Astrocyte (in vitro differentiated cells and primary cell): Measurements from ENCODE around the gene C14orf39. TPM values are rescaled to one million over a fixed set of nuclear protein-coding genes. Genes with fewer than 3 reads are reported as not detected.

Experiments
- DNase-seq: peaks from one replicate; pipeline ENCODE4 v3.0.0-alpha.2; 2010; ENCODE audit warnings: low read depth
- FAIRE-seq: peaks from 2 replicates; lab custom pipeline; 2011; peaks lifted over from hg19 to GRCh38; lab: Jason Lieb, UNC
- H2AFZ ChIP-seq: 2 replicates; pipeline ENCODE4 v1.6.0; 2012; ENCODE audit warnings: low read depth, low read length, inconsistent platforms
- H3K27ac ChIP-seq: 2 replicates; pipeline ENCODE4 v1.5.1; 2011; ENCODE audit warnings: low read depth, low read length, inconsistent platforms
- H3K27me3 ChIP-seq: 2 replicates; pipeline ENCODE4 v1.6.0; 2011; ENCODE audit warnings: low read length, inconsistent platforms; ENCODE audit not compliant: insufficient read depth
- H3K36me3 ChIP-seq: 2 replicates; pipeline ENCODE4 v1.5.1; 2011; ENCODE audit warnings: low read length, inconsistent platforms; ENCODE audit not compliant: insufficient read depth
- H3K4me1 ChIP-seq: 2 replicates; pipeline ENCODE4 v1.5.1; 2011; ENCODE audit warnings: low read length, inconsistent platforms; ENCODE audit not compliant: insufficient read depth
- H3K4me2 ChIP-seq: 2 replicates; pipeline ENCODE4 v1.6.0; 2012; ENCODE audit warnings: low read length, inconsistent platforms
- H3K4me3 ChIP-seq: 2 replicates; pipeline ENCODE4 v1.5.1; 2011; ENCODE audit warnings: low read depth, mild to moderate bottlenecking, low read length, inconsistent platforms; ENCODE audit not compliant: insufficient read depth
- H3K79me2 ChIP-seq: 2 replicates; pipeline ENCODE4 v1.6.0; 2012; ENCODE audit warnings: mild to moderate bottlenecking, low read length, inconsistent platforms; ENCODE audit not compliant: insufficient read depth
- H3K9ac ChIP-seq: 2 replicates; pipeline ENCODE4 v1.6.0; 2012; ENCODE audit warnings: mild to moderate bottlenecking, low read length, inconsistent platforms
- H3K9me3 ChIP-seq: 2 replicates; pipeline ENCODE4 v1.5.1; 2012; ENCODE audit warnings: low read depth, mild to moderate bottlenecking, low read length, inconsistent platforms; ENCODE audit not compliant: insufficient read depth
- H4K20me1 ChIP-seq: 2 replicates; pipeline ENCODE4 v1.6.0; 2012; ENCODE audit warnings: low read length, inconsistent platforms; ENCODE audit not compliant: insufficient read depth
- H3K27ac Mint-ChIP-seq: one replicate; pipeline ENCODE4 v1.8.0; 2021; ENCODE audit warnings: mild to moderate bottlenecking, mixed read lengths; ENCODE audit not compliant: unreplicated experiment
- H3K27me3 Mint-ChIP-seq: one replicate; pipeline ENCODE4 v1.8.0; 2021; ENCODE audit warnings: low read depth, mixed read lengths; ENCODE audit not compliant: unreplicated experiment
- H3K36me3 Mint-ChIP-seq: one replicate; pipeline ENCODE4 v1.8.0; 2021; ENCODE audit warnings: low read depth, mixed read lengths; ENCODE audit not compliant: unreplicated experiment
- H3K4me1 Mint-ChIP-seq: one replicate; pipeline ENCODE4 v1.8.0; 2021; ENCODE audit warnings: low read depth, mixed read lengths; ENCODE audit not compliant: unreplicated experiment
- H3K4me3 Mint-ChIP-seq: one replicate; pipeline ENCODE4 v1.8.0; 2021; ENCODE audit warnings: mild to moderate bottlenecking, moderate library complexity, mixed read lengths; ENCODE audit not compliant: unreplicated experiment
- H3K9me3 Mint-ChIP-seq: one replicate; pipeline ENCODE4 v1.8.0; 2021; ENCODE audit warnings: mild to moderate bottlenecking, mixed read lengths; ENCODE audit not compliant: unreplicated experiment
- CTCF ChIP-seq: IDR thresholded peaks from 2 replicates; pipeline ENCODE4 v1.5.1; 2011; ENCODE audit warnings: low read depth, mild to moderate bottlenecking, inconsistent platforms, low read length, moderate library complexity; ENCODE audit not compliant: insufficient read depth
- EZH2 ChIP-seq: IDR thresholded peaks from 2 replicates; pipeline ENCODE4 v1.6.1; 2012; ENCODE audit warnings: mild to moderate bottlenecking, low read length, inconsistent platforms; ENCODE audit not compliant: insufficient read depth
- total RNA-seq: library from RNA; stranded (reverse); gene quantifications from 2 replicates; pipeline ENCODE4 v1.2.1, GENCODE V29; 2021

The C14orf39 gene
- total RNA-seq, 1 donor from 2014 or later, result 2.1 TPM

GRCh38 chr14:60510951-60511599, 25.2 kb upstream of the C14orf39 start:
- no peak overlapping the region for H3K27ac ChIP-seq
- H3K4me1 Mint-ChIP-seq, result peaks cover 2% of the 10 kb centered on the region
- H3K36me3 ChIP-seq, result no peaks in the 10 kb centered on the region
- H3K4me3 ChIP-seq, result no peak overlapping the region
- H4K20me1 ChIP-seq, result no peaks in the 10 kb centered on the region
- no peak overlapping the region for H3K9ac ChIP-seq
- peaks cover 95% of the 10 kb centered on the region for H3K27me3 ChIP-seq
- no peak for DNase-seq
- peaks cover under 1% of the 10 kb centered on the region for H3K9me3 Mint-ChIP-seq
- H3K4me1 ChIP-seq, result no peaks in the 10 kb centered on the region
- TF ChIP-seq CTCF (no peak), EZH2 (peak; percentile 95)
- peaks cover 79% of the 10 kb centered on the region for H3K27me3 Mint-ChIP-seq
- H3K79me2 ChIP-seq, result no peaks in the 10 kb centered on the region
- no peaks in the 10 kb centered on the region for H3K36me3 Mint-ChIP-seq
- peaks cover 2% of the 10 kb centered on the region for H3K9me3 ChIP-seq
- no peak overlapping the region for H3K27ac Mint-ChIP-seq
- FAIRE-seq, result no peak
- H3K4me3 Mint-ChIP-seq, result no peak overlapping the region
- H2AFZ ChIP-seq, result no peak overlapping the region
- peak overlapping the region; percentile 29 for H3K4me2 ChIP-seq

GRCh38 chr14:60510254-60510950, 24.5 kb upstream of the C14orf39 start:
- no peaks in the 10 kb centered on the region for H3K4me1 ChIP-seq
- H3K27me3 Mint-ChIP-seq, result peaks cover 82% of the 10 kb centered on the region
- H3K4me3 Mint-ChIP-seq, result no peak overlapping the region
- H3K36me3 ChIP-seq, result no peaks in the 10 kb centered on the region
- peaks cover 2% of the 10 kb centered on the region for H3K4me1 Mint-ChIP-seq
- H3K36me3 Mint-ChIP-seq, result no peaks in the 10 kb centered on the region
- H3K27me3 ChIP-seq, result peaks cover 95% of the 10 kb centered on the region
- no peak overlapping the region for H3K27ac ChIP-seq
- no peak overlapping the region for H3K4me3 ChIP-seq
- H3K9me3 ChIP-seq, result no peaks in the 10 kb centered on the region
- TF ChIP-seq CTCF, result no peak
- TF ChIP-seq EZH2, result no peak
- DNase-seq (no peak), FAIRE-seq (no peak)
- no peak overlapping the region for H3K4me2 ChIP-seq
- H3K27ac Mint-ChIP-seq, result no peak overlapping the region
- H2AFZ ChIP-seq, result no peak overlapping the region
- H3K9ac ChIP-seq, result no peak overlapping the region
- no peaks in the 10 kb centered on the region for H4K20me1 ChIP-seq
- no peaks in the 10 kb centered on the region for H3K9me3 Mint-ChIP-seq
- no peaks in the 10 kb centered on the region for H3K79me2 ChIP-seq
